NCI-H2227 (cell line): ENCODE measurements around the gene SPDYC.
"Not testable (repeated sequence)": the region's sequence is repeated elsewhere in the genome, so short reads cannot be mapped to it uniquely, and the experiment has no call there.

ENCODE experiments used
- DNase-seq: peaks from one replicate; lab custom pipeline; 2025; ENCODE audit not compliant: unreplicated experiment; lab: John Stamatoyannopoulos, UW

Gene SPDYC

DNA sequence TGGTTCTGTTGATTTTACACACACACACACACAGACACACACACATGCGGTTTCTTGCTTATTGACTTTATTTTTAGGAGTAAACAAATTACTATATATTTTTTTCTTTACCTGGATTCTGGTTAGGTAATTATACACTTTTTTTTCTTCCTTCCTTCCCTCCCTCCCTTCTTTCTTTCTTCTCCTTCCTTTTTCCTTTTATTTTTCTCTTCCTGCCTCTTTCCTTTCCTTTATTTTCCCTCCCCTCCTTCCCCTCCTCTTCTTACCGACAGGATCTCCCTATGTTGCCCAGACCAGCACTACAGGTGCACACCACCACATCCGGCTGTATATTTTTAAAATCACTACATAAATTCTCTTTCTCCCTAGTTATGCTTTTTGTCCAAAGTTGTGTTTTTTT lies 3.1 kb upstream of the SPDYC start:
- DNase-seq = no peak

DNA sequence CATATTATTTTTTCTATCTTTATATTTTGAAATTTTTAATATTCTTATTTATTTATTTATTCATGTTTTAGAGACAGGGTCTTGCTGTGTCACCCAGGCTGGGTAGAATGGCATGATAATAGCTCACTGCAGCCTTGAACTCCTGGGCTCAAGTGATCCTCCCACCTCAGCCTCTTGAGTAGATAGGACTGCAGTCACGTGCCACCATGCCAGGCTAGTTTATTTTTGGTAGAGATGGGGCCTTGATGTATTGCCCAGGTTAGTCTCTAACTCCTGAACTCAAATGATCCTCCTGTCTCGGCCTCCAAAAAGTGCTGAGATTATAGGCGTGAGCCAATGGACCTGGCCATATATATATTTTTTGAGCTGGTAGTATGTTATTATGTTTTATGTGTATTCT lies 2.4 kb upstream of the SPDYC start:
- no peak for DNase-seq

DNA sequence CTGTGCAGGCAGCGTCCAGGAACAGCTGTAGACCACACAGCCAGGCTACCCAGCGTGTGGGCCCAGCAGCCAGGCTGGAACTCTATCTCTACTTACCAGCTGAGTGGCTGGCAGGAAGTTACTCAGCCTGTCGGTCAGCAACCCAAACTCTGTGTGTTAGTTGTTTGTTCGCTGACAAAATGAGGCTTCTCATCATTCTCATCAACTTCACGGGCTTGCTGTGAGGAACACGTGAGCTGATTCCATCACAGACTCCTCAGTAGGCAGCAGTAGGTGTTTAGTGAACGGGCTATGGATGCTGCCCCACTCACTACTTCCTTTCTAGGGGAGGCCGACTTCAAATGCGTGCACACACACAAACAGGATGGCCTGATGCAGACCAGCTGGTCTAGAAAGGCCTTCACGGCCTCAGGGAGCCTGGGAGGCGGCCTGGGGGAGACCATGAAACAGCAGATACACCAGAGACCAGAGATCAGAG lies 830 bp upstream of the SPDYC start:
- no peak for DNase-seq

DNA sequence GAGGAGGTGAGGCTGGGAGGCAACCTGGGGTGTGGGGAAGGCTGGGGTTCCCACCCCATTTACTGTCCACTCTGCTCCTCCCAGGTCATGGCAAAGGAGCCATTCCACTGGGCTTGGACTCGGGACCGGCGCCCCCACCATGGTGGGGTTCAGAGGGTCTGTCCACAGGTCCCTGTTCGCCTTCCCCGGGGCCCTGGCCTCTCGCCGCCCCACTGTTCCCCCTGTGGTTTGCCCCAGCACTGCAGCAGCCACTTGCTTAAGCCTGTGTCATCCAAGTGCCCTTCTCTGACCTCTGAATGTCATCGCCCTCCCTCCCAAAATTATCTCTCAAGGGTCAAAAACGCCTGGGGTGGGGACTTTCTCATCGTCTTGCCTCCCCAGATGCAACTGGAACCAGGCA lies 2.6 kb downstream of the SPDYC start:
- no peak for DNase-seq

DNA sequence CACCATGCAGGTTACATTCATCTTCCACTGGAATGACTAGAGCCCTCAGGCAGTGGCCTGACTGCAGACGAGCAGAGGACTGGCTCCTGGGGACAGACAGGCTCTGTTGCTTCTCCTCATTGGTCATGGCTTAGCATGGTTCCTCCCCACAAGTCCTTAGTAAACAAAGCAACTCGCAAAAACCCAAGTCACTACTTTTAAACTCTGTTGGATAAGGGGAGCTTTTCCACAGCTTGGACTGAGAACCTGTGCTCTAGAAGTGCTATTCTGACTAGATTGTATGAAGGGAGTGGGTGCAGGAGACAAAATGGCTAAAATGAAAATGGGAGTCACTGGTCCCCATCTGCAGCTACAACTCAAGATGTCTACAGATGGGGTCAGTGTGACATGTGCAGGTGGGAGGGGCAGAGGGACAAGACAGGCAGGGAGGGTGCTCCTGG lies 4.6 kb downstream of the SPDYC start:
- DNase-seq = not testable (repeated sequence)

DNA sequence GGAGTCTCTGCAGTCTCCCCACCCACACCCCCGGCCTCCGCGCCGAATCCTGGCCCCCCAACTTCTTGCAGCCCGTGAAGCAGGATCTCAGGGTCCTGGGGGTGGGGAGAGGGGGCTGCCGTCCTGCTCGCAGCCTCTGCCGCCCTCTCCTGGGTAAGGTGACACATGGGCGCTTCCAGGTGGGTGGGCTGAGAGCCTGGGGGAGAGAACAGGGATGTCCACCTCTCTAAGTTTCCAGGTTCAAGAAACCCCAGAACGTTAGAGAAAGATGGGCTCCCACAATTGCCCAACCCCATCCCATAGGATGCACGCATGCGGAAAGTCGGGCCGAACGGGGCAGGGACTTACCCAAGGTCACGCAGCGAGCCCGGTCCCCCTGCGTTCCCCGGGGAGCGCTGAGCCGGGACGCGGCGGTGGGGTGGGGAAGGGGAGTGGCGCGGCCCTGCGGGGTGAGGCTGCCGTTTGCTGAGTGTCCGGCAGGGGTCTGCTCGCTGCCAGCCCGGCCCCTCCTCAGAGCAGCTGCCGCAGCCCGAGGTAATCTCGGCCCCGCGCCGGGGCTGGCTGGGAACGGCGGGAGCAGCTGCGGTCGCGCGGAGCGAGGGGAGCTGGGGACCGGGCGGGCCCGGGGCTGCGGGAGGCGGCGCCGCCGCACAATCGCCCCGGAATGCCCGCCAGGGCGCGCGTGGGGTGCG lies 11.0 kb downstream of the SPDYC start:
- DNase-seq = peak; percentile 89

DNA sequence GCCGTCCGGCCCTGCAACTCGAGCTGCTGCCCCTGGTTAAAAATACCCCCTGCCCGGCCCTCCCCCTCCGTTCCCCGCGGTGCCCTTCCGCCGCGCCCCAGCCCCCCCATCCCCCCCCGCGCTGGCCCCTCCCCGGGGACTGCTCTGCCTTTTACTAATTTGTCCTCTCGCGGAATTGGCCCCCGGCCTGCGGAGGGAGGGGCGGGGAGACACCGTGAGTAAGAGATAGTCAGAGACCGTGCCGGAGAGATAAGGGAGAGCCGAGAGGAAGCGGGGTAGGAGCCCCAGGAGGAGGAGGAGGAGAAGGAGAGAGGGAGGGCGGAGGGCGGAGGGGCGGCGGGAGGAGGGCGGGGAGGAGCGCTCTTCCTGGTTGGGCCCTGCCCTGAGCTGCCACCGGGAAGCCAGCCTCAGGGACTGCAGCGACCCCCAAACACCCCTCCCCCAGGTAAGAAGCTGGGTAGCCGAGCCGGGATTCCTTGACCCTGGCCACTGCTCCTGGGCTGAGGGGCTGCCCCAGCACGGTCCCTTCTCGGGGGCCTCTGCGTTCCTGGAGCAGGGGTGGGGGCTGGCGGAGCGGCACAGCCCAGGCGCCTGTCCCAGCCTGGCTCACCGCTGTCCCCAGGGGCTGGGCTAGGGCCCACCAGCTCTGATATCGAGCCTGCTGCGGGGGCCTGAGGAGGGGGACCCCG lies 11.7 kb downstream of the SPDYC start, which contains the start of gene CAPN1:
Gene CAPN1 (plus strand): TSS at position 360 of the 689 bp plus-strand sequence. CDS start 774 bp downstream, outside the sequence.
- DNase-seq = peak; percentile 68

DNA sequence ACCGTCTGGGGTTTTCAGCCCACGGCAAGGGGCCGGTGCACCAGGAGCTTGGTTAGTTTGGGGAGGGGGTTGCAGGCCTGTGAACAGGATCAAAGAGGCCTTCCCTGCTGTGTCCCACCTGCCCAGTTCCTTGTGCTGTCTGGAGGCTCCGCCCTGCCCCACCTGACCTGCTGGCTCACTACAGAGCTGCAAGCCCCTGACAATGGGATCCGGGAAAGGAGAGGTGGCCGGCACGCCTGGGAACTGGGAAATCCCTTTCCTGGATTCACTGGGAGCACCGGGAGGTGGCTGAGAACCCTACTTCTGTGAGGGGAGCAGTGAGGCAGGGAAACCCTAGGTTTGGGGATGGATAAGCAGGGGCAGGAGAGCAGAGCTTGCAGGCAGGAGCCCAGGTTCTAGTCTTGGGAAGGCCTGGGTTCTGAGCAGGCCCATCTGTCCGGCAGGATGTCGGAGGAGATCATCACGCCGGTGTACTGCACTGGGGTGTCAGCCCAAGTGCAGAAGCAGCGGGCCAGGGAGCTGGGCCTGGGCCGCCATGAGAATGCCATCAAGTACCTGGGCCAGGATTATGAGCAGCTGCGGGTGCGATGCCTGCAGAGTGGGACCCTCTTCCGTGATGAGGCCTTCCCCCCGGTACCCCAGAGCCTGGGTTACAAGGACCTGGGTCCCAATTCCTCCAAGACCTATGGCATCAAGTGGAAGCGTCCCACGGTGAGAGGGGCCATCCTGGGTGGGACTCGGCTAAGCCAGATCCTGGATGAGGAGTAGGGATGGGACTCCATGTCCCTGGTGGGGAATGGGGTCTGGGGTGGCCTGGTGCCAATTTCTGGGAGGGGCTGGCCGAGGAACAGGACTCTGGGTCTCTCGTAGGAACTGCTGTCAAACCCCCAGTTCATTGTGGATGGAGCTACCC lies 12.5 kb downstream of the SPDYC start:
- peak; percentile 51 for DNase-seq

DNA sequence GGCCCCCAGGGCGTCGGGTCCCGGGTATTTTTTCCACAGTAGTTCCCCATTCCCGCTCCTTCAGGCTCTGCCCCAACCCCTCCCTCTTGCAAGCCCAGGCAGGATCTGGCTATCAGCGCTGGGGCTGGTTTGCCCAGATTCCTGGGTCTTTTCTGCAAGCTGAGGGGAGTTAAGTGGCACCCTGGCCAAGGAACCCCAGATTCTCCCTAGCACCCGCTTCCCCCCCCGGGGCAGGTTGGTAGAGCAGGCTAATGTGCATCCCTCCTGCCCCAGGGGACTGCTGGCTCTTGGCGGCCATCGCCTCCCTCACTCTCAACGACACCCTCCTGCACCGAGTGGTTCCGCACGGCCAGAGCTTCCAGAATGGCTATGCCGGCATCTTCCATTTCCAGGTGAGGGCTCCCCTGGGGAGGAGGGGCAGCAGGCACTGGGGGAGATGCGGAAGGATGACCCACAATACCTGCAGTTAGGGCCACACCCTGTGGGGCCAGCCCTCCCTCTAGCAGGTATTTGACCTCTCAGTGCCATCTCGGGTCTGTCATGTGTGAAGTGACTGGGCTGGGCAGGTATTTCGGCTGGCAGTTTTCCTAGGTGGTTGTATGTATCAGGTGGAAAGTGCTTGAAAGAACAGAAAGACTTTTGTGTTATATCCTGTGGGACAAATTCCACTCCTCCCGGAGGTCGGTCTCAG lies 13.3 kb downstream of the SPDYC start:
- DNase-seq = no peak

DNA sequence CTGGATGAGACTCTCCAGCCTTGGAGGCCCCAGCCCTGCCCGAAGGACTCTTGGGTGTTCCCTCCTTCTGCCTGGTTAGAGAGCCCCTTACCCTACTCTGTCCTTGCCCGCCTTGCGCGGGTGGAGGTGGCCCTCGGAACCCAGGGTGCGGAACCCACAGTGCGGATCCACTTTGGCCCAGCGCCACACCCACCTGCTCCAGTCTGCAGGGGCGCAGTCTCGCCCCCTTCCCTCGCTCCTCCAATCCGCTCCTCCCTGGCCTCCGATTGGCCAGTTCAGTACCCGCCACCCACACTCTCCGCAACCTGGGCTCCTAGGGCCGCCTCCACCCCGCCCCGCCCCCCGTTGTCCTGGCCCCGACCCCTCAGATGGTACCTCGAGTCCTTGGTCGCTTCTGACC lies 14.1 kb downstream of the SPDYC start:
- DNase-seq = no peak

DNA sequence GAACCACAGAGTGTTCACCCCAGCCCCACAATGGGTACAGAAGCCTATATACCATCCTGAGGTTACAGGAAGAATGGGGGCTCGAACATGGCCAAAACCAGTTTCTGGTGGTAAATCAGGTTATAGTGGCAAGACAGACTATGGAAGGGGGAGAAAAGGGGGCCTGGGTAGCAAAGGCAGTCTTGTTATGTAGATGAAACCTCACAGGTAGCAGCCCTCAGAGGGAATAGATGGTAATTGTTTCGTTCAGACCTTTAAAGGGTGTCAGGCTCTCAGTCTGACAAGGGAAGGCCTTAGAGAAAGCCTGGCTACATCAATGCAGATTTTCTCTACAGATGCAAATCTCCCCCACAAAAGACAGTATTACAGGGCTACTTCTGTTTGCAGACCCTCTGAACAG lies 15.1 kb downstream of the SPDYC start:
- no peak for DNase-seq

DNA sequence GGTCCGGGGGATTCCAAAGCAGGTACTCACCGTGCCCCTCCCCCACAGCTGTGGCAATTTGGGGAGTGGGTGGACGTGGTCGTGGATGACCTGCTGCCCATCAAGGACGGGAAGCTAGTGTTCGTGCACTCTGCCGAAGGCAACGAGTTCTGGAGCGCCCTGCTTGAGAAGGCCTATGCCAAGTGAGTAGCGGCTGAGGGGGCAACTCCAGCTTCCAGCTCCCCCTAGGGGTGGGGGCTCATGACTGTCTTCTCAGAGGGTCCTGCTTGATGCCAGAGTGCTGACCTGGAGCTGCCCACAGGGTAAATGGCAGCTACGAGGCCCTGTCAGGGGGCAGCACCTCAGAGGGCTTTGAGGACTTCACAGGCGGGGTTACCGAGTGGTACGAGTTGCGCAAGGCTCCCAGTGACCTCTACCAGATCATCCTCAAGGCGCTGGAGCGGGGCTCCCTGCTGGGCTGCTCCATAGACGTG lies 15.9 kb downstream of the SPDYC start:
- no peak for DNase-seq

DNA sequence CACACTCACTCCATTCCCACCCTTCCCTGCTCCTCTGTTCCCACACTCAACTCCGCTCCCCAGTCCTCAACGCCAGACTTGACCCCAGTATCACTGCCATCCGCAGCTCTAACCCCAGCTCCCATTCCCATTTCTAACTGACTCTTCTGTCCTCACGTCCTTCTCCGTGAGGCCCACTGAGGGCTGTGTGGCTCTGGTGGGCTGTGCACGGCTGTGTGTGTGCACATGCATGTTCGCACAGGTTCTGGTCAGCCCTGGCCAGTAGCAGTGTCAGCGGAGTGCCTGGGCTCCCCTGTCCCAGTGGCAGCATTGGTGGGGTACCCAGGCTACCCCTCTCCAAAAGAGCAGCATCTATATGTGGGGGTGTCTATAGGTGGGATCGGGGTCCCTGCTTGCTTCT lies 16.7 kb downstream of the SPDYC start:
- DNase-seq = no peak

DNA sequence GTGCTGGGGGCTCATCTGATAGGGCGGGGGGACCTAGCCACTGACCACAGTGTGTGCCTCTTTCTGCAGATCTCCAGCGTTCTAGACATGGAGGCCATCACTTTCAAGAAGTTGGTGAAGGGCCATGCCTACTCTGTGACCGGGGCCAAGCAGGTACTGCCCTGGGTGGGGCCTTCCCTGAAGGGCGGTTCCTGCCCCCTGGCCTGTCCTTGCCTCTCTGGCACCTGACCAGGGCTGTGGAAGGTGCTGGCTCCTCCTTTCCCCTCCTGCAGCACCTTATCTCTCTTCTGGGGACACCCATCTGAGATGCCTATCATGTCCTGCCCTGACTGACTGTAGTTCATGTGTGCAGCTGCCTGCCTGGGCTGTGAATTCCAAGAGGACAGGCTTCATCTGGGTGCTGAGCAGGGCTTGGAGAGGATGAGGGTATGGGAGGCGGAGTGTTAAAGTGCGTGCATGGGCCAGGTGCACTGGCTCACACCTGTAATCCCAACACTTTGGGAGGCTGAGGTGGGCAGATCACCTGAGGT lies 17.2 kb downstream of the SPDYC start:
- DNase-seq = no peak

DNA sequence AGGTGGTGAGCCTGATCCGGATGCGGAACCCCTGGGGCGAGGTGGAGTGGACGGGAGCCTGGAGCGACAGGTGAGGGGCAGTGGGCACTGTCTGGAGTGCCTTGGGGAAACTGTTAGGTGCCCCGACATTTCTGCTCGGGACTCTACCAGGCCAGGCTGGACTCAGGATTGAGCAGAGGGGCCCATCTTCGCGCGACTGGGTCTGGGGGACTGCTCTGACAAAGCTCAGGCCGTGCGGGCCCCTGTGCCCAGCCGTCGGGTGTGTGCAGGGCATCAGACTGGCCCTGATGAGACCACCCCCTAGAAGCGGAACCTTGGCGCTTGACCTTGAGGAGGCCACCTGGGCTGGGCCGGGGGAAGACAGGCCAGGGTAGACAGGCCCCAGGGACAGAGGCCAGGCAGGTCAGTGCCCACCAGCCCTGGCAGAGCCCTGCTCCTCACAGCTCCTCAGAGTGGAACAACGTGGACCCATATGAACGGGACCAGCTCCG lies 18.0 kb downstream of the SPDYC start:
- DNase-seq = no peak

DNA sequence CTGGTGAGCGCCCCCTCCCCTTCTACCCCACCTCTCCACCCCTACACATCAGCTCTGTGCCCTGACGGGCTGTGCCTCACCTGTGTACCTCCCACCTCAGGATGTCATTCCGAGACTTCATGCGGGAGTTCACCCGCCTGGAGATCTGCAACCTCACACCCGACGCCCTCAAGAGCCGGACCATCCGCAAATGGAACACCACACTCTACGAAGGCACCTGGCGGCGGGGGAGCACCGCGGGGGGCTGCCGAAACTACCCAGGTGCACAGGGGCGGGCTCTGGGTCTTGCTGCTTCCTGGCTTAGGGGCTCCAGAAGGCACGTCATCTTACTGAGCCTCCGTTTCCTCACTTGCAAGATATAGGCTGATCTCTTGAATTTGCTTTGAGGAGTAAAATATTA lies 18.5 kb downstream of the SPDYC start:
- no peak for DNase-seq

DNA sequence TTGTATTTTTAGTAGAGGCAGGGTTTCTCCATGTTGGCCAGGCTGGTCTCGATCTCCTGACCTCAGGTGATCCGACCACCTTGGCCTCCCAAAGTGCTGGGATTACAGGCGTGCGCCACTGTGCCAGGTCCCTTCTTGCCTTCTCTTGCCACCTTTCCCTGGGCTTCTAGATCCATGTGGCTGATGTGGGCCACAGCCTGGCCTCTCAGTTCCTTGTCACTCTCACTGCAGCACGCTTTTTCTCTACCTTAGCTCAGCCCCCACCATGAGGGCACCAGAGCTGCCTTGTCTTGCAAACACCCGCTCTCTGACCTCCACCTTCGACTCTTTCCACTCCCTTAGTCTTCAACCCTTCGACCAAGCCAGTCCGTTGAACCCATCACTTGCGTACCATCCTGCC lies 19.2 kb downstream of the SPDYC start:
- DNase-seq = no peak

DNA sequence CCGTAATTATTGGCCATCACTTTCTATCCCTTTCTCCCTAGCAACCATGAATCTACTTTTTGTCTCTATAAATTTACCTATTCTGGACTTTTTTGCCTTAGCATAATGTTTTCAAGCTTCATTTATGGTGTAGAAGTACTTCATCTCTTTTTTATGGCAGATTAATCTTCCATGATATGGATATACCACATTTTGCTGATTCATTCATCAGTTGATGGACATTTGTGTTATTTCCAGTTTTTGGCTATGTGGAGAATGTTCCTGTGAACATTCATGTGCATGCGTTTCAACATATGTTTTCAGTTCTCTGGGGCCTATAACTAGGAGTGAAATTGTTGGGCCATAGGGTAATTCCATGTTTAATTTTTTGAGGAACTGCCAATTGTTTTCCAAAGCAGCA lies 24.5 kb downstream of the SPDYC start:
- DNase-seq = no peak

DNA sequence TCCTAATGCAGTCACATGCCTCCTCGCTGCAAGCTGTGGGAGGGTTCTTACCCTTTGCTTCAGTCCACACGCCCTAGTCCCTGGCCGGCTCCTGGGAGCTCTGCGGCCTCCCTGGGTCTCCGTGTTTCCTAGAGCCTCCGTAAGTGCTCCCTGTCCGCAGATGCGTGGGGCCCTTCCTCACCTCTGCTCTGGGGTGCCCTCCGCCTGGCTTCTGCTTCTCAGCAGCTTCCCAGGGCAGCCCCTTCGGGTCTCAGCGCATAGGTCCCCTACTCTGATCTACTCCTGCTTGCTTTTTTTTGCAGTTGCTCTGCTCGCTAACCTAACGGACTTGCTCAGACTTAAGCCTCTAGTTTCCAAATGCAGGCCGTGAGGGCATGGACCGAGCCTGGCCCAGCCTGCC lies 34.1 kb downstream of the SPDYC start:
- no peak for DNase-seq
